Measurements from ENCODE around the gene MEA1. TPM values are rescaled to one million over a fixed set of nuclear protein-coding genes. Genes with fewer than 3 reads are reported as not detected.
A peak's percentile ranks its signal among the peaks of the same experiment; 100 is the strongest.

MEA1 gene
- total RNA-seq, 4 donors from 2014 or later: 51.5 to 71.2 (median 62.8) TPM

DNA sequence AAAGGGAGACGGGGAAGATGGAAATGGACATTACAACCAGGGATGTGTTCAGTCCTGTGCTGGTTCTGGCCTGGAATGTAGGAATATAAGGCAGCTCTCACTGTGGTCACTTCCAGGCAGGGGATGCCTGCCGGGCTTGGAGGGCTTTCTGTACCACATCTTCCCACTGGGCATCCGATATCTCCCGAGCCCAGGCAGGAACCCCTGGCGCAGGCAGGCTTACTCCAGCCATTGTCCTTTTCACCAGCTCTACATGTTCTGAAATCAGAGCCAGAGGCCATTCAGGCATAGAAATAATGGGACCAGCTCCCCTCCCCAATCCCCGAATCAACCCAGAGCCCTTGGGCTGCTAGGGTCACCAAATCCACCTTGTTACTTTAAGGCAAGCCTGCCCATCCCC, 1.4 kb downstream of the MEA1 start:
- WGBS: 80% methylated on average over 4 of the region's 6 CpGs
- intact Hi-C loops (cut with DNase I): loop anchor here (5.0 to 10.0 kb wide), 2 partner anchors 108 to 130 kb away; no protein-coding TSS in a partner anchor
- H3K36me3 ChIP-seq: peaks cover 31 to 57% (median 53%) of the 10 kb centered on the region in 4 donors
- H3K27me3 ChIP-seq: no peaks in the 10 kb centered on the region
- H3K9me3 ChIP-seq: no peaks in the 10 kb centered on the region
- H3K27ac ChIP-seq (replicated peaks in 1 of 4): peak overlapping the region in 3 of 4 donors; percentile 85 to 87 (median 86)
- H3K4me1 ChIP-seq: peaks cover 40 to 50% (median 45%) of the 10 kb centered on the region in 4 donors
- H3K4me3 ChIP-seq: no peak overlapping the region
- DNase-seq (ENCODE audit: extremely low spot score): no peak
- no peak for TF ChIP-seq EP300 (IDR thresholded peaks at IDR 0.05)
- no peak for TF ChIP-seq POLR2AphosphoS5 (IDR thresholded peaks at IDR 0.05)
- TF ChIP-seq CTCF (IDR thresholded peaks at IDR 0.05): no peak
- TF ChIP-seq POLR2A (IDR thresholded peaks at IDR 0.05; ENCODE audit: low read depth): no peak

GRCh38 chr6:43011207-43011606, 2.5 kb downstream of the MEA1 start:
- H3K36me3 ChIP-seq: peaks cover 37 to 64% (median 61%) of the 10 kb centered on the region in 4 donors
- peaks cover 29 to 39% (median 33%) of the 10 kb centered on the region in 4 donors for H3K4me1 ChIP-seq
- intact Hi-C loops (cut with DNase I): loop anchor here (5.0 to 10.0 kb wide), 2 partner anchors 106 to 131 kb away; no protein-coding TSS in a partner anchor
- DNase-seq (ENCODE audit: extremely low spot score): no peak
- H3K27ac ChIP-seq (replicated peaks in 1 of 4): no peak overlapping the region
- TF ChIP-seq POLR2AphosphoS5 (IDR thresholded peaks at IDR 0.05): no peak
- TF ChIP-seq EP300 (IDR thresholded peaks at IDR 0.05): no peak
- TF ChIP-seq CTCF (IDR thresholded peaks at IDR 0.05): no peak
- no peak for TF ChIP-seq POLR2A (IDR thresholded peaks at IDR 0.05; ENCODE audit: low read depth)
- H3K4me3 ChIP-seq: no peak overlapping the region
- no peaks in the 10 kb centered on the region for H3K9me3 ChIP-seq
- H3K27me3 ChIP-seq: no peaks in the 10 kb centered on the region
- WGBS: 69% methylated on average over 6 of the region's 6 CpGs

GRCh38 chr6:43009124-43009523, 4.6 kb downstream of the MEA1 start:
- H3K9me3 ChIP-seq: no peaks in the 10 kb centered on the region
- TF ChIP-seq CTCF (IDR thresholded peaks at IDR 0.05): peak; percentile 24 to 36 (median 26)
- no peak for TF ChIP-seq POLR2A (IDR thresholded peaks at IDR 0.05; ENCODE audit: low read depth)
- no peak overlapping the region for H3K4me3 ChIP-seq
- H3K27ac ChIP-seq (replicated peaks in 1 of 4): peak overlapping the region in 1 of 4 donors; percentile 8
- H3K27me3 ChIP-seq: no peaks in the 10 kb centered on the region
- WGBS: no CpG with 5 or more reads among the region's 6 CpGs
- DNase-seq (ENCODE audit: extremely low spot score): no peak
- peaks cover 37 to 72% (median 69%) of the 10 kb centered on the region in 4 donors for H3K36me3 ChIP-seq
- peaks cover 10 to 20% (median 16%) of the 10 kb centered on the region in 4 donors for H3K4me1 ChIP-seq
- intact Hi-C loops (cut with DNase I): no loop called here

DNA sequence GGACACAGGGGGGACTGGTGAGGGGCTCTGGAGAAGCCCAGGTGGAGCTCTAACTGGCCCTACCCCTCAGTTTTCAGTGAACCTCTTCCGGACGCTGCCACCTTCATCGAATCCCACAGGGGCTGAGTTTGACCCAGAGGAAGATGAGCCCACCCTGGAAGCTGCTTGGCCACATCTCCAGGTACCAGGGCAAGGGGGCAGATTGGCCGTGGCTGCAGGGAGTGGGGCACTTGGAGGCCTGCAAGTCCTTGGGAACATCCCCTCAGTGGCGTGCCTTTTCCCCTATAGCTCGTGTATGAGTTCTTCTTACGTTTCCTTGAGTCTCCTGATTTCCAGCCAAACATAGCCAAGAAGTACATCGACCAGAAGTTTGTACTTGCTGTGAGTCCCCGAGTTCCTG, 6.6 kb downstream of the MEA1 start:
- 92% methylated on average over 8 of the region's 9 CpGs for WGBS
- H3K27ac ChIP-seq (replicated peaks in 1 of 4): no peak overlapping the region
- H3K4me1 ChIP-seq: peaks cover 0 to 6% (median 2%) of the 10 kb centered on the region in 4 donors
- H3K4me3 ChIP-seq: no peak overlapping the region
- H3K27me3 ChIP-seq: no peaks in the 10 kb centered on the region
- no peak for DNase-seq (ENCODE audit: extremely low spot score)
- intact Hi-C loops (cut with DNase I): no loop called here
- no peaks in the 10 kb centered on the region for H3K9me3 ChIP-seq
- H3K36me3 ChIP-seq: peaks cover 37 to 77% (median 70%) of the 10 kb centered on the region in 4 donors
- no peak for TF ChIP-seq POLR2AphosphoS5 (IDR thresholded peaks at IDR 0.05)
- TF ChIP-seq CTCF (IDR thresholded peaks at IDR 0.05): no peak
- TF ChIP-seq POLR2A (IDR thresholded peaks at IDR 0.05; ENCODE audit: low read depth): no peak
- no peak for TF ChIP-seq EP300 (IDR thresholded peaks at IDR 0.05)

GRCh38 chr6:43006251-43006650, 7.5 kb downstream of the MEA1 start:
- 93% methylated on average over 11 of the region's 11 CpGs for WGBS
- H3K9me3 ChIP-seq: no peaks in the 10 kb centered on the region
- no peaks in the 10 kb centered on the region for H3K27me3 ChIP-seq
- DNase-seq (ENCODE audit: extremely low spot score): no peak
- intact Hi-C loops (cut with DNase I): no loop called here
- no peaks in the 10 kb centered on the region for H3K4me1 ChIP-seq
- no peak overlapping the region for H3K27ac ChIP-seq (replicated peaks in 1 of 4)
- H3K36me3 ChIP-seq: peaks cover 37 to 74% (median 63%) of the 10 kb centered on the region in 4 donors
- TF ChIP-seq CTCF (IDR thresholded peaks at IDR 0.05) (no peak), POLR2AphosphoS5 (IDR thresholded peaks at IDR 0.05) (no peak), POLR2A (IDR thresholded peaks at IDR 0.05; ENCODE audit: low read depth) (no peak), EP300 (IDR thresholded peaks at IDR 0.05) (no peak)
- H3K4me3 ChIP-seq: no peak overlapping the region

Data from esophagus muscularis mucosa (tissue), 4 donors.